HCT116 (cell line): ENCODE measurements around the gene ARHGEF12.

Experiments used
- POLR2AphosphoS5 ChIP-seq: IDR thresholded peaks from 2 replicates; pipeline ENCODE4 v1.6.1; 2011; ENCODE audit warnings: mild to moderate bottlenecking, low read depth, low read length, moderate library complexity
- TF ChIP-seq, protein P1 (sequence below), 3 experiments: fragments of 200-600 bp in 1 of 3; sonication (generic) in 1 of 3; IDR thresholded peaks in 2 of 3; conservative IDR thresholded peaks in 1 of 3; 2 replicates each; pipeline ENCODE4 v1.5.1; 2012 to 2017; ENCODE audit warnings: low read depth in 2 of 3, low read length in 2 of 3, antibody characterized with exemption in 1 of 3, borderline replicate concordance in 1 of 3, control low read depth in 1 of 3, mild to moderate bottlenecking in 1 of 3, mixed read lengths in 1 of 3, mixed run types in 1 of 3, moderate library complexity in 1 of 3; ENCODE audit not compliant: insufficient read depth in 1 of 3
- TF ChIP-seq, protein P2 (sequence below): IDR thresholded peaks from 2 replicates; pipeline ENCODE4 v1.6.1; 2011; ENCODE audit warnings: mild to moderate bottlenecking, low read length, moderate library complexity; ENCODE audit not compliant: insufficient replicate concordance; ENCODE audit errors: extremely low read depth
- TF ChIP-seq, protein P3 (sequence below): IDR thresholded peaks from 2 replicates; pipeline ENCODE4 v1.6.1; 2012

DNA sequence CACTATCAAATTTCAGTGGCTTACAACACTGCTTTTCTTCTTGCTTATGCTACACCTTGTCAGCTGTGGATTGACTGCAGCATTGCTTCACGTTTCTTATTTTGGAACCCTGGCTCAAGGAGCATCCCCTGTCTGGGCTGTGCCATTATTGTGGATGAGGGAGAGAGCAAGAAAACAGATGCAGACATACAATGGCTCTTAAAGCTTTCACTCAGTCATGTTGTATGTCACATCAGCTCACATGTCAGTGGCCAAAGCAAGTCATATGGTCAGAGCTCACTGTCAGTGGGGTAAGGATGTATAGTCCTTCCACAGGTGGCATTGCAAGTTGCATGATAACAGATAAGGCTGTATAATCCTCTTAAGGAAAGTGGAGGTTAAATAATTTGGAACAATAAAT lies 10.0 kb downstream of the ARHGEF12 start:
- TF ChIP-seq, protein P1, sequence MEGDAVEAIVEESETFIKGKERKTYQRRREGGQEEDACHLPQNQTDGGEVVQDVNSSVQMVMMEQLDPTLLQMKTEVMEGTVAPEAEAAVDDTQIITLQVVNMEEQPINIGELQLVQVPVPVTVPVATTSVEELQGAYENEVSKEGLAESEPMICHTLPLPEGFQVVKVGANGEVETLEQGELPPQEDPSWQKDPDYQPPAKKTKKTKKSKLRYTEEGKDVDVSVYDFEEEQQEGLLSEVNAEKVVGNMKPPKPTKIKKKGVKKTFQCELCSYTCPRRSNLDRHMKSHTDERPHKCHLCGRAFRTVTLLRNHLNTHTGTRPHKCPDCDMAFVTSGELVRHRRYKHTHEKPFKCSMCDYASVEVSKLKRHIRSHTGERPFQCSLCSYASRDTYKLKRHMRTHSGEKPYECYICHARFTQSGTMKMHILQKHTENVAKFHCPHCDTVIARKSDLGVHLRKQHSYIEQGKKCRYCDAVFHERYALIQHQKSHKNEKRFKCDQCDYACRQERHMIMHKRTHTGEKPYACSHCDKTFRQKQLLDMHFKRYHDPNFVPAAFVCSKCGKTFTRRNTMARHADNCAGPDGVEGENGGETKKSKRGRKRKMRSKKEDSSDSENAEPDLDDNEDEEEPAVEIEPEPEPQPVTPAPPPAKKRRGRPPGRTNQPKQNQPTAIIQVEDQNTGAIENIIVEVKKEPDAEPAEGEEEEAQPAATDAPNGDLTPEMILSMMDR (IDR thresholded peaks at IDR 0.05 in 2 of 3, conservative IDR thresholded peaks at IDR 0.05 in 1 of 3; ENCODE audit: borderline replicate concordance in 1 of 3, insufficient read depth in 1 of 3, low read depth in 2 of 3, low read length in 2 of 3): no peak
- TF ChIP-seq, protein P2, sequence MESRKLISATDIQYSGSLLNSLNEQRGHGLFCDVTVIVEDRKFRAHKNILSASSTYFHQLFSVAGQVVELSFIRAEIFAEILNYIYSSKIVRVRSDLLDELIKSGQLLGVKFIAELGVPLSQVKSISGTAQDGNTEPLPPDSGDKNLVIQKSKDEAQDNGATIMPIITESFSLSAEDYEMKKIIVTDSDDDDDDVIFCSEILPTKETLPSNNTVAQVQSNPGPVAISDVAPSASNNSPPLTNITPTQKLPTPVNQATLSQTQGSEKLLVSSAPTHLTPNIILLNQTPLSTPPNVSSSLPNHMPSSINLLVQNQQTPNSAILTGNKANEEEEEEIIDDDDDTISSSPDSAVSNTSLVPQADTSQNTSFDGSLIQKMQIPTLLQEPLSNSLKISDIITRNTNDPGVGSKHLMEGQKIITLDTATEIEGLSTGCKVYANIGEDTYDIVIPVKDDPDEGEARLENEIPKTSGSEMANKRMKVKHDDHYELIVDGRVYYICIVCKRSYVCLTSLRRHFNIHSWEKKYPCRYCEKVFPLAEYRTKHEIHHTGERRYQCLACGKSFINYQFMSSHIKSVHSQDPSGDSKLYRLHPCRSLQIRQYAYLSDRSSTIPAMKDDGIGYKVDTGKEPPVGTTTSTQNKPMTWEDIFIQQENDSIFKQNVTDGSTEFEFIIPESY: no peak
- TF ChIP-seq, protein P3, sequence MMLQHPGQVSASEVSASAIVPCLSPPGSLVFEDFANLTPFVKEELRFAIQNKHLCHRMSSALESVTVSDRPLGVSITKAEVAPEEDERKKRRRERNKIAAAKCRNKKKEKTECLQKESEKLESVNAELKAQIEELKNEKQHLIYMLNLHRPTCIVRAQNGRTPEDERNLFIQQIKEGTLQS: no peak
- TF ChIP-seq POLR2AphosphoS5: no peak
